Endothelial cell of umbilical vein (primary cell): ENCODE results near the gene PAK4.

ENCODE experiments used
- EZH2 ChIP-seq: IDR thresholded peaks from 2 replicates; pipeline ENCODE4 v1.6.1; 2012; ENCODE audit warnings: borderline replicate concordance, low read depth, mild to moderate bottlenecking, moderate library complexity, low read length, inconsistent platforms; ENCODE audit not compliant: severe bottlenecking
- MYC ChIP-seq: IDR thresholded peaks from one replicate; pipeline ENCODE4 v1.6.1; 2011; ENCODE audit warnings: mild to moderate bottlenecking, low read depth, low read length
- POLR2A ChIP-seq: IDR thresholded peaks from 2 replicates; pipeline ENCODE4 v1.6.1; 2012; ENCODE audit warnings: low read depth, mild to moderate bottlenecking, control low read depth, low read length
- POLR2AphosphoS5 ChIP-seq: IDR thresholded peaks from 2 replicates; pipeline ENCODE4 v1.6.1; 2012; ENCODE audit warnings: low read depth, mild to moderate bottlenecking, control low read depth, low read length, moderate library complexity; ENCODE audit not compliant: insufficient read depth
- TF ChIP-seq, protein P1 (sequence below), 2 donors: IDR thresholded peaks; 1 replicate in 1 of 2; 2 replicates in 1 of 2; pipeline ENCODE4 v1.5.1; 2011; ENCODE audit warnings: low read length in 2 of 2, mild to moderate bottlenecking in 2 of 2, moderate library complexity in 2 of 2, control low read depth in 1 of 2, inconsistent platforms in 1 of 2, low read depth in 1 of 2; ENCODE audit not compliant: insufficient read depth in 1 of 2; ENCODE audit errors: extremely low read depth in 1 of 2

DNA sequence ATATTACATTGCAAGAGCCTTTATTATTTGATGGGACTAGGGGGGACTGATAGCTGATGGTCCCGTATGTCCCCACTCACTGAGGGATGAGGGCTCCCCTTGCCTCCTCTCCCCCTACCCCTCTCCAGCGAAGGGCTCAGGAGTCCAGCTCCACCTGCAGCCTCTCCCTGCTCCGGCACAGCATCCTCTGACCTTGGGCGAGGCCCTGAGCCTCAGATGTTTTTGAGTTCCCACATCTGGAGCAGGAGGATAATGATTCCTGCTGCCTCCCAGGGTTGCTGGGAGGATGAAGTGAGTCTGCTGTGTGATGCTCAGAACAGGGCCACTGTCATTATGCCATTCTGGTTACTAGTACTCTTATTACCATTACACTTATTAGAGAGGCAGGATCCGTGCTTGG is 15.0 kb downstream of the PAK4 start:
- TF ChIP-seq, protein P1, sequence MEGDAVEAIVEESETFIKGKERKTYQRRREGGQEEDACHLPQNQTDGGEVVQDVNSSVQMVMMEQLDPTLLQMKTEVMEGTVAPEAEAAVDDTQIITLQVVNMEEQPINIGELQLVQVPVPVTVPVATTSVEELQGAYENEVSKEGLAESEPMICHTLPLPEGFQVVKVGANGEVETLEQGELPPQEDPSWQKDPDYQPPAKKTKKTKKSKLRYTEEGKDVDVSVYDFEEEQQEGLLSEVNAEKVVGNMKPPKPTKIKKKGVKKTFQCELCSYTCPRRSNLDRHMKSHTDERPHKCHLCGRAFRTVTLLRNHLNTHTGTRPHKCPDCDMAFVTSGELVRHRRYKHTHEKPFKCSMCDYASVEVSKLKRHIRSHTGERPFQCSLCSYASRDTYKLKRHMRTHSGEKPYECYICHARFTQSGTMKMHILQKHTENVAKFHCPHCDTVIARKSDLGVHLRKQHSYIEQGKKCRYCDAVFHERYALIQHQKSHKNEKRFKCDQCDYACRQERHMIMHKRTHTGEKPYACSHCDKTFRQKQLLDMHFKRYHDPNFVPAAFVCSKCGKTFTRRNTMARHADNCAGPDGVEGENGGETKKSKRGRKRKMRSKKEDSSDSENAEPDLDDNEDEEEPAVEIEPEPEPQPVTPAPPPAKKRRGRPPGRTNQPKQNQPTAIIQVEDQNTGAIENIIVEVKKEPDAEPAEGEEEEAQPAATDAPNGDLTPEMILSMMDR (IDR thresholded peaks at IDR 0.05; ENCODE audit: extremely low read depth in 1 of 2, insufficient read depth in 1 of 2, low read depth in 1 of 2, low read length in 2 of 2): no peak
- TF ChIP-seq POLR2A (no peak), MYC (no peak), POLR2AphosphoS5 (no peak), EZH2 (no peak)
